GM18498 (cell line): ENCODE results near the gene KLHL13.
"Not testable (repeated sequence)": the region's sequence is repeated elsewhere in the genome, so short reads cannot be mapped to it uniquely, and the experiment has no call there.

ENCODE experiments used
- ATAC-seq: cut with Tn5 transposase; IDR thresholded peaks from one replicate; pipeline ENCODE4 v1.9.1; 2021; ENCODE audit warnings: mild to moderate bottlenecking, moderate library complexity; ENCODE audit not compliant: unreplicated experiment

KLHL13 gene, protein sequence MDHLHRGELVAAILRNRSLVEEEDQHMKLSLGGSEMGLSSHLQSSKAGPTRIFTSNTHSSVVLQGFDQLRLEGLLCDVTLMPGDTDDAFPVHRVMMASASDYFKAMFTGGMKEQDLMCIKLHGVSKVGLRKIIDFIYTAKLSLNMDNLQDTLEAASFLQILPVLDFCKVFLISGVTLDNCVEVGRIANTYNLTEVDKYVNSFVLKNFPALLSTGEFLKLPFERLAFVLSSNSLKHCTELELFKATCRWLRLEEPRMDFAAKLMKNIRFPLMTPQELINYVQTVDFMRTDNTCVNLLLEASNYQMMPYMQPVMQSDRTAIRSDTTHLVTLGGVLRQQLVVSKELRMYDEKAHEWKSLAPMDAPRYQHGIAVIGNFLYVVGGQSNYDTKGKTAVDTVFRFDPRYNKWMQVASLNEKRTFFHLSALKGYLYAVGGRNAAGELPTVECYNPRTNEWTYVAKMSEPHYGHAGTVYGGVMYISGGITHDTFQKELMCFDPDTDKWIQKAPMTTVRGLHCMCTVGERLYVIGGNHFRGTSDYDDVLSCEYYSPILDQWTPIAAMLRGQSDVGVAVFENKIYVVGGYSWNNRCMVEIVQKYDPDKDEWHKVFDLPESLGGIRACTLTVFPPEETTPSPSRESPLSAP

DNA sequence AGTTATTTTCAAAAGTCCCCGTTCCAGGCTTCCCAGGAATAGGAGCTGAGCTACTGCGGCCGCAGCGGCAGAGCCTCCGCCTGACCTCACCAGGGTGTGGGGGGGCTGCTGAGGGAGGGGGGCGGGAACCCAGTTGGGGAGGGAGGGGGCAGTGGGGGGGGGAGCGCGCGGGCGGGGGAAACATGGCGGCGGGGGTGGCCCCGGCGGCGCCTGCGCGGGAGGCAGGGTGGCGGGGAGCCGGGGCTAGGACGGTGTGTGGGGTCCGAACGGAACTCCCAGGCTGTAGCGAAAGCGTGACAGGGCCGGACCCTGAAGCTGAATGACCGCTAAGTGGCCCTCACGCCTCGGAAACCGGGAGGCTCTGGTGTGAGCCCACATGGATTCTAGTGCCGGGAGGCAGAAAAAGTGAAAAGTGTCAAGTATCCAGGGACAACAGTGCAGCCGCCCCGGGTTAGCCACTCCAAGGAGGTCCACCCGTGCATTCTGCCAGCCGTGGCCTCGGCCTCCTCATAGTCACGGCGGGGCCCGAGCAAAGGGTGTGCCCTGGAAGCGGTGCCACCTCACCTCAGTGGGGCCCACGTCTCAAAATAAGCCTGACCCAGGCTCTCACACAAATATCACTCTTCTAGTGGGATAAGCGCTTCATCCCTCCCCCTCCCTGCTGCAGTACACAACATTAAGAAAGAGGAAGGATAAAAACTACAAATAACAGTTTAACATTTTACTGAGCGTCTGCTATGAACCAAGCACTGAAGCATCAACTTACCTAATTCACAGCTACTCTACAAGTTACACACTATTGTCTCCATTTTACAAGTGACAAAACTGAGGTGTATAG, at the start of gene KLHL13:
KLHL13 (minus strand) TSS at position 98 of the 838 bp plus-strand sequence. CDS start 88,337 bp downstream, outside the sequence.
- peak; percentile 53 for ATAC-seq

DNA sequence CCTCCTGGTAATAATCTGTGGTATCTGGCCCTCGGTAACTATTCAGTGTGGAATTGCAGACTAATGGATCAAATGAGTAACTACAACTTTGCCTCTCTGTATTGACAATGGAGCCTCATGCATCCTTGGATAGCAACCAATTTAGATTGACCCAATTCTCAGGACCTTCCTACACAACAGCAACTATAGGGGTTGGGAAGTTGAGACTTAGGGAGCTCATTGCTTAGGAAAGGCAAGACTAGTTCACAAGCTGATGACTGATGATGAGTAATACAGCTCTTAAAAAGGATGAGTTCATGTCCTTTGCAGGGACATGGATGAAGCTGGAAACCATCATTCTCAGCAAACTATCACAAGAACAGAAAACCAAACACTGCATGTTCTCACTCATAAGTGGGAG, 47.5 kb upstream of the KLHL13 start:
- ATAC-seq: no peak

DNA sequence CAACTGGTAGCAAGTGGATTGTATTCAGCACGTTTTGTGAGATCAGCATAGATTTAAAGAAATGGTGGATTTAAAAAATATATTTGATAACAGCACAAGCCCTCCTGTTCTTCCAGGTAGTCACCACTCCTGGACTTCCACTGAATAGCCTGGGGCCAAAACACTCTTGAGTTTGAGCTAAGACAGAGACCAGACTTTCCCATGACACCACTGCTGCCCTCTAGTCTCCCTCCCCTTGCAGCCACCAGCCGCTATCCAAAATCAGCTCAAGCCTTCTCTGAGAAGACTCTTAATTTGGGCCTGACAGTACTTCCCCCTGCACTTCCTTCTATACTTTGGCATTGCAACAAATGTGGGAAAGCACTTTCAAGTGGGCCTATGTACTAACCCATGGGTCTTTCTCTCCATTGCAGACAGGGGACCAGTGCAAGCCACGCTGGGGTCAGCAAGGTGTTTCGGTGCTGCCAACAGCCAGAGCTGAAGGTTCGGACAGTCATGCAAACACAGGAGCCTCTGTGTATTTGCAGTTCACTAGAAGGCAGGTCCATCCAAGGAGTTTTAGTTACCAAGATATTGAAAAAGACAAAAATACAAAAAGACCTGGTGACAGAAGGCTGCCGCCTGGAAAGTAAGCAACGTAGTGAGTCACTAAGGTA, 40.5 kb upstream of the KLHL13 start:
- no peak for ATAC-seq

DNA sequence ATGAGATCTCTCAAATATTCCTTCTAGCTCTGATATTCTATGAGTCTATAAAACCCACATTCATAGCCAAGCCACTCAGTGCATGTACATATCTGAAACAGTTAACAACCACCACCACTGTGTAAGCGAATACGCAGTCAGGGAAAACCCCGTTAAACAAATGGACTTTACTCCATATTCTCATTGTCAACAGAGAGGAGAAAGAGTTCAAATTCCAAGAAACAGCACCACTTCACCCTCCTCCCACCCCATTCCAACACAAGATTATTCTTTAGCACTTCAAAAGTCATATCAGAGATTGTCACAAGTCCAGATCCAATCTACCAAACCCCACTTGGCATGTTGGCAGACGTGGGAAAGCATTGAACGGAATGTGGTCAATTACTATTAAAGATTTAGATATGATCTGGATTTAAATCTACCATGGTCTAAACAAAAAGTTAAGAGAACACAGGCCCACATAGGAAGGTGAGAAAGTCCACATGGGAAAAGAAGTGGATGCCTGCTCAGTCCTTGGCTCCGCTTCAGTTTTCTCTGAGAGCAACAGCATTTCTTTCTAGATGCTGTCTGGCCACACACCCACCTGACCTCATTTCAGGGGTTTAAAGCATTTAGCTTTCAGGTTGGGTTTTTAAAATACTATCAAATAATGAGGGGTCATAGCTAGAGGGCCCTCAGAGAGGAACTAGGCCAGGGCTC, 39.8 kb upstream of the KLHL13 start:
- ATAC-seq: no peak

DNA sequence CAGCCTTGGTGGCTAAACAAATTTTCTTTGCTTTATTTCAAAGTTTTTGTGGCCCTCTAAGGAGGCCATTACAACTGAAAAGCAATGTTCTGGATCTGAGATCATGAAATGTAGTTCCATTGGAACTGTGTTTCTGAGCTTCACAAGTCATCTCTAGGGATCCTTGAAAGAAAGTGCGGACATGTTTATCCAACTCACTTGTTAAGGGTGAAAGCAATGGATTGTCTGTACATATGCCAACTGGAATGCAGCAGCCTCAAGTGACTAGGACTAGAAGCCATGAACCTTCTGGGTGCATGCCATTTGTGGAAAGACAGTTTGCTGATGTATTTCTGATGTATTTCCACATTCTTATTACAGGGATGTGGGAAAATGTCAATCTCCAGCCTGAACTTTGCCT, 36.7 kb upstream of the KLHL13 start:
- ATAC-seq: no peak

DNA sequence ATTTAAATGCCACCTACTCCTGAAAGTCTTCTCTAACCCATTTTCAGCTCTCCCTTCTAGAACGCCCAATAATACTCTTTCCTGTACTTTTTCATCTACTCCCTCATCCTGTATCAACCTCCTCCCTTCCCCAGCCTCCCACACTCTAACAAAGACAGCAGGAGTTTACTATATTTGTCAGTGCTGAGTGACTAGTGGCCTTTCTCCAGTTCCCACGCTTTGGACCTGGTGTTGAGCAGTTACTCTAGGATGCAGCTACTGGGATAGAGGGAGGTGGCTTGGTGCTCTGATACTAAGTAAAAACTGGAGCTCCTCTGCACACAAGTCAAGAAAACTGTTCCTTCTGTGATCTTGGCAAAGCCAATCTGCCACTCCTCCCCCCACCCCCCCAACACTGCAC, 36.1 kb upstream of the KLHL13 start:
- ATAC-seq: no peak

DNA sequence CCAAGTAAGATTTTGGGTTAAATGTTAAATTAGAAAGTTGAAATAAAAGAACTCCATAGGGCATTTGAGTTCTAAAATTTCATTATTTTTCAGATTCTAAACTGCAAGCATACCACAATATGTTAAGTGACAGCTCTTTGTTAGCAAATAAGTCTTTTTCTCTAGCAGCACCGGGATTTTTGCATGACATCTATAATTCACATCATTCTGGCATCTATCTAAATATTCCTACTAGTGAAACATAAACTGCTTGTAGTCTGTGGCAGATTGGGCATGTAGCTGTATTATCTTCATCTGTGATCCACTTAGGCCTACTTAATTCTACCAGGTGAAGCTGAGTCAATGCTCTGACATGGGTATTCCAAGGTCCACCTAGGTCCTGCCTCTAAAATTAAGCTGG, 32.1 kb upstream of the KLHL13 start:
- ATAC-seq: no peak

DNA sequence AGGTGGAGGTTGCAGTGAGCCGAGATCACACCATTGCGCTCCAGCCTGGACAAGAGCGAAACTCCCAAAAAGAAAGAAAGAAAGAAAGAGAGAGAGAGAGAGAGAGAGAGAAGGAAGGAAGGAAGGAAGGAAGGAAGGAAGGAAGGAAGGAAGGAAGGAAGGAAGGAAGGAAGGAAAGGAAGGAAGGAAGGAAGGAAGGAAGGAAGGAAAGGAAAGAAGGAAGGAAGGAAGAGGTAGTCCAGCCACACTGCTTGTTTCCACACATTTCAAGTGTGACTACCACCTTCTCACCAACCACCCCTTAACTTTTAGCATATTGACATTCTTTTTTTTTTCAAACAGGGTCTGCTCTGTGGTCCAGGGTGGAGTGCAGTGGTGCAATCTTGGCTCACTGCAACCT, 31.2 kb upstream of the KLHL13 start:
- ATAC-seq: not testable (repeated sequence)

DNA sequence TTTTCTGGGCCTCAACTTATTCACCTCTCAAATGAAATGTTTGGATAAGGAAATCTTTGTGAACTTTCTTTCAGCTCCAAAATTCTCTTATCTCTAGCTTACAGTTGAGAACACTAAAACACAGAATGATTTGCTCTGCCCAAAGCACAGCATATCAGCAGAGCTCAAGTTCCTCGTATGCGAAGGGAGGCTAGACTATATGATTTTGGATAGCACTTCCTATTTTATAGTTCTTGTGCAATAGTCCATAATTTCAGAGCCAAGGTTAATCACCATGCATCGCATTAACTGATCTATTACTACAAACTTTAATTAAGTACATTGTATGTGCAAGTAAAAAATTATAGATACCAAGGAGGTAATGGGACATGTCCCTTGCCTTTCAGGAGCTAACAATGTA, 27.0 kb upstream of the KLHL13 start:
- no peak for ATAC-seq

DNA sequence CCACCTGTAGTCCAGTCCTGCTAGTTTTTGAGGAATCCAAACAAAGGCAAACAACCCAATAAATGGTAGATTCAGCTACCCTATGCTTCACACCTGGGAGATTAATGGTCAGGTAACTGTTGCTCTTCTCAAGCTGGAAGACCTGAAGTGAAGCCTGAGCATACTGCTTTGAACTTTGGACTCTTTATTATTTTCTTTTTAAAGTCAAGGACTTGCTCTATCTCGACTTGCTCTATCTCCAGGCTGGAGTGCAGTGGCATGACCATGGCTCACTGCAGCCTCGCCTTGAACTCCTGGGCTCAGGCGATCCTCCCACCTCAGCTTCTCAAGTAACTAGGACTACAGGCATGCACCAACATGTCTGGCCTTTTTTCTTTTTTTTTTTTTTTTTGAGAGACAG, 14.7 kb upstream of the KLHL13 start:
- no peak for ATAC-seq

DNA sequence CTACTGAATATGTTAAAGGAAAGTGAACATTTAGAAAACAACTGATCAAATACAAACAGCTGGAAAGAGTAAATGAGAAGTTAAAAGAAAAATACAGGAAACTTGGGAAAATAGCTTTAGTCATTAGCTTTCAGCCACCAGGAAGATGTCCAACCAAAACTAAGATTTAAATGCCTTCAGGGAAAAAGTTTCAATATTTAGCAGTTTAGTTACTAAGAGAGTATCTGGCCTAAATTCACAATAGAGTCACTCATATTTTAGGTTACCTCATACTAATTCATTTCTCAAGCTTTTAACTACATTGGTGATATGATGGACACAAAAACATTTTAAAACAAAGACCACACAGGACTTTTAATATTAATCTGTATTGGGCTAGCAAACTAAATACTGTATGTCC, 13.1 kb upstream of the KLHL13 start:
- no peak for ATAC-seq

DNA sequence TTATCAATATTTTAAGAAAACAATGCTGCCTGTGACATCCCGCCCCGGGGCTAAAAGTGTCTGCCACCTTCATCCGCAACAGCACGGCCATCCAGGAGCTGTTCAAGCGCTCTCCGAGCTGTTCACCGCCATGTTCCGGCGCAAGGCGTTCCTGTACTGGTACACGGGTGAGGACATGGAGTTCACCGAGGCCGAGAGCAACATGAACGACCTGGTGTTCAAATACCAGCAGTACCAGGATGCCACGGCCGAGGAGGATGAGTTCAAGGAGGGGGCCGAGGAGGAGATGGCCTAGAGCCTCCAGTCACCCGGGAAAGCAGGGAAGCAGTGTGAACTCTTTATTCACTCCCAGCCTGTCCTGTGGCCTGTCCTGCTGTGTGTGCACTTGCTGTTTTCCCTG, 12.1 kb upstream of the KLHL13 start:
- no peak for ATAC-seq

DNA sequence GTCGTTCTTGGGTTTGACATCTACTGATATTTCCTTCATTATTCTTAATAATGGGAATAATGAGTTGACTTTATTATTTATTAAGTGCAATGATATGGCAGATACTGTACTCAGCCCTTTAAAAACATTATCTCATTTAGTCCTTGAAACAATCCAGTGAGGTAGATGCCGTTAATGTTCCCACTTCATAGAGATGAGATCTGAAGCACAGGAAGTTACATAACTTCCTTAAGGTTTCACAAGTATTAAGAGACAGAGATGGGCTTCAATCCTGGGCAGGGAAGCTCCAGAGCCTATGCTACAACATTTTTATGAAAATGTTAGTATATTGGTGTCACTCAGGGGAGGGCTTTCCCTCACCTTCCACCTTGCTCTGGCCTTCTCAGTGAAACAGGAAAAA, 9.7 kb upstream of the KLHL13 start:
- ATAC-seq: no peak

DNA sequence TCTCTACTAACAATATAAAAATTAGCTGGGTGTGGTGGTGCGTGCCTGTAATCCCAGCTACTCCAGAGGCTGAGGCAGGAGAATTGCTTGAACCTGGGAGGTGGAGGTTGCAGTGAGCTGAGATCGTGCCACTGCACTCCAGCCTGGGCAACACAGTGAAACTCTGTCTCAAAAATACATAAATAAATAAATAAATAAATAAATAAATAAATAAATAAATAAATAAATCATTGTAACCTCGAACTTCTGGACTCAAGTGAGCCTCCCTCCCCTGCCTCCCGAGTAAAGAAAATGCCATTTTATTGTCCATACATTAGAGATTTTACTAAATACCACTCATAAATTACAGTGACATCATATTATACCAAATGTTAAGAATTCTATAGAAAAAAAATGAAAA, 7.6 kb upstream of the KLHL13 start:
- ATAC-seq: not testable (repeated sequence)

DNA sequence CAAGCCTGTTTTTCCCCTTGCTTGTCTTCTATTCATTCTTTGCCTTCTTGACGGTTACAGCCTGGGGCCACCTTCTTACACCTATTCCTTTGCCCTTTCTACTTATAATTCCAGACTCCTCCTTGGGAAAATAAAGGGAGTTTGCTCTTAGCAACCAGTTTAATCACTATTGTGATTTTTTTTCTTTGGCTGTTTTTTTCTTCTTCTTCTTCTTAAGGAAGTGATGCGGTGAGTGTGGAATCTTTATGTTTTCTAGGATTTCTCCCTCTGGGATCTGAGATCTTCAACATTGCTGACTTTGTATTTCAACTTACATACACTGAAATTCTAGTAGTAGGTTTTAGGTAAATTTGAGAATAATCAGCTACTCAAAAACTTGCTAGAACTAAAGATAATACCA, 1.1 kb upstream of the KLHL13 start:
- ATAC-seq: no peak

DNA sequence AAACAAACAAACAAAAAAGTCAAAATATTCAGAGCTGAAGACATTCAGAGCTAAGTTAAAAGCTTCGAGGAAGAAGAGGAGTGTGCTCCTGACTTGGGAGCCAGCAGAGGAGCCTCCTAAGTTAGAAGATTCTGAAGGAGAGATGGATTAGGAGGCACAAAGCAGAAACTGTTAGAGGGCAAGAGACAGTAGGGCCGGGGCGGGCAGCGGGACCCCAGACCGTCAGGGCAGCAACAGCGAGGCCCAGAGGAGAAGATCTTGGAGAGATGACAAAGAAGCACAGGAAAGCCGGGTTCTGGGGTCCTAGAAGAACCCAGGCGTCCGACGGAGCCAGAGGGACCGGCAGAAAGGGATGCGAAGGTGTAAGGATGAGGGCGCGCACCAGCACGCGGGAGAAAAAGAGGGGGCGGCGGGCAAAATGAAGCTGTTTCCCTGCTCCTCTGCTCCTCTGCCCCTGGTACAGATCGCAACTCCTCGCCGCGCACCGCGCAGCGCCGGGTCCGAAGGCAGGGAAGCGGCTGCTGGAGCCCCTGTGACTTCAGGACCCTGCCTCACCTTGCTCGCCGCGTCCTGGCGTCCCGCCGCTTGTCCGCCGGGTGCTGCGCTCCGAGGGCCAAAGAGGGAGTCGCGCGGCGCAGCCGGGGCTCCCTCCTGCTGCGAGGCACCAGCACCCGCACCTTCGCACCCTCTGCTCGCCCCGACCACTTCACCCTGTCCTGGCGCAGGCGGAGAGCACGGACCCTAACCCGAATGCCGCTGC, 477 bp downstream of the KLHL13 start:
- peak; percentile 53 for ATAC-seq

DNA sequence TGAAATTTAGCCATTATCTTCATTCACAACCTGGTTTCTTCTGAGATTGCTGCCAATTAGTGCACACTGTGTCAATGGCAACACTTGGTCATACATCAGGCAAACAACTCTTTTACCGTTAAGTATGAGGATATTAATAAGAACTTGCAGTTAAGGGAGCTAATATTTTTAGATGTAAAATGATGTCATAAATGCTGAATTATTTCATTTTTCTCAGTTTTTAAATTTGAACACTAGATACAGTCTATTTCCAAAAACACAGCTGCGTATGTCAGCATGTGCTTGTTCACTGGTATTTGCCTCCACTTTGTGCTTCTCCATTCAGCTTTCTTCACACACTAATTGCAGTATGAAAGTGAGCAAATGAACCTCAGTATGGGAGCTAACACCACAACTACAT, 1.6 kb downstream of the KLHL13 start:
- no peak for ATAC-seq

DNA sequence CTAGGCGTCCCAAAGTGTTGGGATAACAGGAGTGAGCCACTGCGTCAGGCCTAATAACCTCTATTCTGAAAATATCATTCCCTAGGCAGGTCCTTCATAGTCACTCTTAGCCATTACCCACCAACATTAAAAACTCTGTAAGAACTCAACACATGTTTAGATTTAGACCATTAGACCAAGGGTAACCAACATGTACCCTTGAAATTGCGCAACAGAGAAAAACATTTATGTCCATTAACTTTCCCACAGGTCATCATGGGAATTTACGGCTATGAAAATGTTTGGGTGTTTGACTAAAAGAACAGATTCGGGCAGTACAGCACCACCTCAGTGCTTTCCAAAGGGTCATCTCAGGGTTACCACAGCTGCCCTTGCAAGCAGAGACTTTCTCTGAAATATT, 7.5 kb downstream of the KLHL13 start:
- no peak for ATAC-seq

DNA sequence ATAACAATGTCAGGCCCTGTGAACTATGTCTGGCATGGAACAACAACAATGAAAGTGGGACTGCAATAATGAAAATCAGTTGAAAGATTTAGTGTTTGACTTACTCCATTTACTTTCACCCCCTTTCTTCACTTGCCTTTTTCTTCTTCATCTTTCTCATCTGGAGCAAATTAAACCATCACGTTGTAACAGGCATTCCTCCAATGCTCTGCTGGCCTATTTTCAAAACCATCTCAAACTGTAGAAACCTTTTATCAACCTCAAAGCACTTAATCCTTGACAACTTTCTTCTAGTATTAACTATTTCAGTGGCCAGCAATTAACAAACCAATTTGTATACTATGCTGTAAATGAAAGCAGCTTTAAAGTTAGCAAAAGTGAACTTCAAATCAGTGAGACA, 8.3 kb downstream of the KLHL13 start:
- no peak for ATAC-seq

DNA sequence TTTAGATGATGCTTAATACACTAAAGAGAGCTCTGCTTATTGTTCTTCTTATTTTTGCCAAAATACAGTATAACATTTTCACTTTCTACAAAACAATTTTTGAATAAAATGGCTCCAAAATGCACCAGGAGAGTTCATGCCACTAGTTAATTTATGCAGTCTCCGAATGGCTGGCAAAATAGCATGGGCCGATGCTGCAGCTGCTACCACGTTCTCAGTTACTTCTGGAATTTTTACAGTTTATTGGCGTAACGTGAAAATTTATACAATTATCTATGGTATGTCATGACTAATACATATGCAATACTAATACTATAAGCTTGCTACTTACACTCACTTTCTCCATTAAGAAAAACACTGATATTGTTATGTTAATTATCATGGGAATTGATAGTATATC, 16.5 kb downstream of the KLHL13 start:
- ATAC-seq: no peak
